RPMI7951 (cell line): Measurements from ENCODE around the gene SLC12A6. TPM values are rescaled to one million over a fixed set of nuclear protein-coding genes. Genes with fewer than 3 reads are reported as not detected.

Experiments
- DNase-seq: peaks from one replicate; pipeline ENCODE4 v3.0.0-alpha.2; 2012; ENCODE audit warnings: low read depth
- total RNA-seq: library from RNA; depleted of rRNA; stranded (reverse); fragments of >200 nt; shearing (Covaris generic); gene quantifications from 2 replicates; pipeline ENCODE4 v1.2.3, GENCODE V29; 2014

Gene SLC12A6
- total RNA-seq, 1 experiment from 2014 or later: 5.5 TPM

DNA sequence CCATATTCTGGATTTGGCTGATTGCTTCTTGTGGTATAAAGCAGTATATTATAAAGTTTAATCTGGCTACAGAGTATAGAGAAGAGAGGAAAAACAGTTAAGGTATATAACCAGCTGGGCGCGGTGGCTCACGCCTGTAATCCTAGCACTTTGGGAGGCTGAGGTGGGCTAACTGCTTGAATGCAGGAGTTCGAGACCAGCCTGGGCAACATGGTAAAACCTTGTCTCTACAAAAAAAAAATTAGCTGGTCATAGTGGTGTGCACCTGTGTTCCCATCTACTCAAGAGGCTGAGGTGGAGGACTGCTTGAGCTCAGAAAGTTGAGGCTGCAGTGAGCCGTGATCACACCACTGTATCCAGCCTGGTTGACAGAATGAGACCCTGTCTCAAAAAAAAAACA, 7.3 kb downstream of the SLC12A6 start:
- no peak for DNase-seq

DNA sequence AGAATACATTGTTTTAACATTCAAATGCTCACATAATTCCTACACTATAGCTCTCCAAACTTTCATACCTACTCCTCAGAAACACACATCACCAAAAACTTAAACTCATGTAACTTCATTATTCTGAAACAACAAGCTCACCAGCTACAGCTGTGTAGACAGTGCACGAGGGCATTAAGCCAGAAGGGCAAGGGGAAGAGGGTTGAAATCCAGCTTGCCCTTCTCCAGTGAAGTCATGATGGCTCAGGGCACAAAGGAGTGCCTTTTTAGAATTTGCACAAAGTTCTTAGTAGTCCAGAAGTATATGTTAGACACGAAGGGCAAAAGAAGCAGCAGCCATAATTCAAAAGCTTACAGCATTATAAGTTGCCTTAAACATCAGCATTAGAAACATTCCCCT, 8.6 kb downstream of the SLC12A6 start:
- DNase-seq: no peak

DNA sequence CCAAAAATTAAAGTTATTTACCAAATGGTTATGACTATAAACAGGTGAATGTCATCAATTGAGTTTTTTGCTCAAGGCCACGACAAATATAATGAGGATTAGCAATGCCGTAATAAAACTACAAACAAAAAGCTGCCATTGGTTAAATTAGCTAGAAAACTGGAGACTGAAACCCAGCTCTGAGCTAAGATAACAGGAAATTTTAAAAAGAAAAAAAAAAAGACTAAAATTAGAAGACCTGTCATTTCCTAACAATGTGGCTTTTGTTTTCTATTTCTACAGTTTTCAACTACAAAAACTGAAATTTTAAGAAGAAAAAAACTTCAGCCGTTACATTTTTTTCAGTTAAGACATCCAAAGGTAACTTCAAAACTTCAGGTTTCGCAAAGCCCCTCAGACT, 9.7 kb downstream of the SLC12A6 start:
- DNase-seq: no peak

DNA sequence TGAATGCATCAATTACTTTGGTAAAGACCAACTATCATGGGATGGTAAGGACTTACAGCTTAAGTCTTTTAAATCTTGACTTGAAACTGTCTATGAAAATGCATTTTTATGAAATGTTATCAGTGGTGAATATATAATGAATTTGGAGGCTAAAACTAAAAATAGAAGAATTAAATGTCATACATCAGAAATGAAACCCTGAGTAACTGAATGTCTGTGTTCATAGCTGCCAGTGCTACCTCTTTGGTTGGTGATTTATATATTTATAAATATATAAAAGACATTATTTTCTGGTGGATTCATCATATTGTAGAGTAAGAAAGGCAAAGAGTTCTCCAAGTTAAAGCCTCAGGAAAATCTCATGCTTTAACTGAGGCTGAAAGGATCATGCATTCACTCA, 12.2 kb downstream of the SLC12A6 start:
- no peak for DNase-seq

DNA sequence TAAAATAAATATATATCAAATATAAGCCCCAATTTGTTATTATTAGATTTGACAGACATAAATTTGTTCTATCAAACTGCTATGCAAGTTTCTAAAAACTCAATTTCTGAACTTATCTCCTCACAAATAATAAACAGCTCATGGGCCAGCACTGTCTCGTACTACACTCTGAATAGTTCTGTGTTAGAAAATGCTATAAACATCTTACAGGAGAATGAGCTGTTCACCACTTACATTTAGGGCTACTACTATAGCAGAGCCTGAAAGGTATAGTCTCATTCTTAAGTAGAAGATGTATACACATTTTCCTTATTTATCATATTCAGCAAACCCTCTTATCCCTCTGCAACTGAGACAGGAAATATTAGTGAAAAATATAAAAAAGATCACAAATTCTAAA, 12.6 kb downstream of the SLC12A6 start:
- DNase-seq: no peak

DNA sequence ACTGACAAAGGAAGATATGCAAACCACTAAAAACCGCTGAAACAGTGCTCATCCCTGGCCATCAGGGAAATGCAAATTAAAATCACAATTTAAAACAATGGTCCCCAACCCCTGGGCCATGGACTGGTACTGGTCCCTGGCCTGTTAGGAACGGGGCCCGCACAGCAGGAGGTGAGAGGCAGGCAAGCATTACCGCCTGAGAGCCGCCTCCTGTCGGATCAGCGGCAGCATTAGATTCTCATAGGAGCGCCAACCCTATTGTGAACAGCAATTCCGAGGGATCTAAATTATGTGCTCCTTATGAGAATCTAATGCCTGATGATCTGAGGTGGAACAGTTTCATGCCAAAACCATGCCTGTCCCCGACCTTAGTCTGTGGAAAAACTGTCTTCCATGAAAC, 14.4 kb downstream of the SLC12A6 start:
- no peak for DNase-seq

DNA sequence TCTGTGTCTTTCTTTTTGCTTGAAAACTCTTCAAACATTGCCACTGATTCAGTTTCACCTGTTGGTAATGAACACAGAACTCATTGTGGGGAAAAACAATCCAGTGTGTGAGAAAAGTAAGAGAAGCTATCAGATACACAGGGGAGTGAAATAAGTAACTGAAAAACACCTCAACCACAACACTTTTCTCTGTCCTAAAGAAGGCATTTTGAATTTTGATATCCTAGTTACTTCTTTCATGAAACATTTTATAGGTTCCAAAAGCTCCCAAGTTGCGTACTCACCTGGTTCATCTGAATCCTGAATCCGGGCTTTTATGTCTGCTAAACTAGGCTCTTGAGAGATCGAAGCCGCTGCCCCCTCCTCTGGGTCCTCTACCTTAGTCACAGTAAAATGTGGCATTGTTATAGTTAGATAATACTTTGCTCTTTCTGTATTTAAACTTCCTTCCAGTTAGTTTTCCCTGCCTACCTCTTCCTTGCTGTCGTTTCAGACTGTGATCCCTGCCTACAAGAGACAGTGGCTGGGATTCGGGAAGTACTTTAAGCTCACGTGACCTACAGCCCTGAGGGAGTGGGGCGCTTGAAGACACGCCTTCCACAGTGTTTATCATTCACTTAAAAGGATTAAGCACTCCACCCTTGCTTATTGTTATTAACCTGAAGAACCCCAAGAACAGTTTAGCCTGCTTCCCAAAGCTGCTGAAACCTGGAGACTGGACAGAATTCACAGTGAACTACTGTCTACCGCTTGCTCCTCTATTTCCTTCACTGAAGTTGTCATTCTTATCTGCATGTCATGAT, 19.1 kb downstream of the SLC12A6 start:
- peak; percentile 77 for DNase-seq

DNA sequence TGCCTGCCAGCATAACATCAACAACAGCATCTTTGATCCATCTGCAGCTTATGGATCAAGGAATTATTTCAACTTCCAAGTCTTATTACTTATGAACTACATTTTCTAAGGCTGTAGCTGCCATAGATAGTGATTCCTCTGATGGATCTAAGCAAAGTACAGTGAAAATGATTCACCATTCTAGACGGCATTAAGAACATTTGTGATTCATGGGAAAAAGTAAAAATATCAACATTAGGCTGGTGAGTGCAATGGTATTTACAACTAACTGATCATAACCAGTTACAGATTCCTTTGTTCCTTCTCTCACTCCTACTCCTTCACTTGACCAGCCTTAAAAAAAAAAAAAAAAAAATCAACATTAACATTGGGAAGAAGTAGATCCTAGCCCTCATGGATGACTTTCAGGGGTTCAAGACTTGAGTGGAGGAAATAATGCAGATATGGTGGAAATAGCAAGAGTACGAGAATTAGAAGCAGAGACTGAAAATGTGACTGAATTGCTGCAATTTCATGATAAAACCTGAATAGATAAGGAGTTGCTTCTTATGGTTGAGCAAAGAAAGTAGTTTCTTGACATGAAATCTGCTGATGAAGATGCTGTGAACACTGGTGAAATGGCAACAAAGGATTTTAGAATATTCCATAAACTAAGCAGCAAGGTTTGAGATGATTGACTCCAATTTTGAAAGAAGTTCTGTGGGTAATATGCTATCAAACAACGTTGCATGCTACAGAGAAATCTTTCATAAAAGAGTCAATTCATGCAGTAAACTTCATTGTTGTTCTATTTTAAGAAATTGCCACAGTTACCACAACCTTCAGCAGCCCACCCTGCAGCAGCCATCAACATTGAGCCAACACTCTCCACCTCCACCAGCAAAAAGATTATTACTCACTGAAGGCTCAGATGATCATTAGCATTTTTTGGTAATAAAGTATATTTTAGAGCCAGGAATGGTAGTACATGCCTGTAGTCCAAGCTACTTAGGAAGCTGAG, 22.8 kb downstream of the SLC12A6 start:
- no peak for DNase-seq

DNA sequence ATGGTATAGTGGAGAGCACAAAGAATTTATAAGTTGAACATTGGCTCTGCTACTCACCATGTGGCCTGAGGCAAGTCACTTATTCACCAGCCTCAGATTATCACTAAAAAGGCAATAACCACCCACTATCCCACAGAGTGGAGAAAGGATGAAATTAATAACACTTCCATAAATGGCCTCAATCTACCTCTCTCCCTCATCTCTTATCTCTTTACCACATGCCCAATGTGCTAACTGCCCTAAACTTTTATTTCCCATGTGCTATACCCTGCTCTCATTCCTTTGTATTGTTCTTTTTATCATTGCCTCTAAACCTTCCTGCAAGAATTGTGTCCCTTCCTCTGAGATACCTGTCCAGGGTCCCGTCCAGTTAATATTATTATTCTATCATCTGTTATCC, 26.0 kb downstream of the SLC12A6 start:
- no peak for DNase-seq

DNA sequence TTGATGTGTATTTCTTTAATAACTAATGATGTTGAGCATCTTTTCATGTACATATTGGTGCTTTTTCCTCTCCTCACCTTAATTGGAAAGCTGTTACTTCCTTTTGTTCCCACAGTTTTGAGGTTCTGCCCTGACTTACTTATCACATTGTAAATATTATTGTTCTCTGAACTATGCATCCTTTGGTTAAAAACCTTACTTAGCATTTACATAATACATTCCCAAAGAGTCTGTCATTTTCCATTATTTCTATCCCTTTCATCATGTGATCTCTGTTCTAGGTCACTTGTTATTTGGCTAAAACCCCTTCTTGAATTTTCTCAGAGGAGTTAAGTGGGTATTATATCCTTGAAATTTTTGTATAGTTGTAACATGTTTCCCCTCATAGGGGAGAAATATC, 33.0 kb downstream of the SLC12A6 start:
- DNase-seq: no peak

DNA sequence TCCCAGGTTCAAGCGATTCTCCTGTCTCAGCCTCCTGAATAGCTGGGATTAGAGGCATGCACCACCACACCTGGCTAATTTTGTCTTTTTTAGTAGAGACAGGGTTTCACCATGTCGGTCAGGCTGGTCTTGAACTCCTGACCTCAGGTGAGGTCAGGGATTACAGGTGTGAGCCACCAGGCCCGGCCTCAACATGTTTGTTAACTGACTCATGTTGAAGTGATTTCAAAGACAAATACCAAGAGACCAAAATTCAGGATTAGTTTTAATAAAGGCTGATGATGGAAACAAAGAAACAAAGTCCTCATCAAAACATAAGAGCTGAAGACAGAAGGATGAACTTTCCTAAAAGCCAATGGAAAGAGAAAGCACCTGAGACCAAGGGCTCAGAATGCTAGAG, 36.5 kb downstream of the SLC12A6 start:
- DNase-seq: no peak

DNA sequence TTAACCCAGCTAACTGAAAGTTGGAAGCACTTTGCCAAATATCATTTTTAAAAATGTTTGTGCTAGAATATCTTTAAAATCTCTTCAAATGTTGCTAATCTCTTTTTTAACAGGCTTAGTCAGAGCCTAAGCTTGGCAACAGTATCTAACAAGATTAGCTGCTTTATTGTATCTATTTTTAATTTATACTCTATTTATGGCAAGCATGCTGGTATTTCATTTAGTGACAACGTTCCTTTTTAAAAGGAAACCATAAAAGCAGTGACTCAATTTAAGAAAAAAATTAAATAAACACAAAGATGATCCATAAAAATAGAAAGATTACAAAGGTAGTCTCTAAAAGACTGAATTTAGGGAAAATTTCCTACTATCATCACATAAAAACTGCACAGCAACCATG, 40.5 kb downstream of the SLC12A6 start:
- DNase-seq: no peak

DNA sequence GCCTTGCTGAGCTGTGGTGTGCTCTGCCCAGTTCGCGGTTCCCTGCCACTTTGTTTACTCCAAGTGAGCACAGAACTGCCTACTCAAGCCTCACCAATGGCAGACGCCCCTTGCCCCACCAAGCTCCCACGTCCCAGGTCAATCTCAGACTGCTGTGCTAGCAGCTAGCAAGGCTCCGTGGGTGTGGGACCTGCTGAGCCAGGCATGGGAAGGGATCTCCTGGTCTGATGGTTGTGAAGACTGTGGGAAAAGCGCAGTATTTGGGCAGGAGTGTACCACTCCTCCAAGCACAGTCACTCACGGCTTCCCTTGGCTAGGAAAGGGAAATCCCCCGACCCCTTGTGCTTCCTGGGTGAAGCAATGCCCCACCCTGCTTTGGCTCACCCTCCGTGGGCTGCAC, 45.0 kb downstream of the SLC12A6 start:
- no peak for DNase-seq

DNA sequence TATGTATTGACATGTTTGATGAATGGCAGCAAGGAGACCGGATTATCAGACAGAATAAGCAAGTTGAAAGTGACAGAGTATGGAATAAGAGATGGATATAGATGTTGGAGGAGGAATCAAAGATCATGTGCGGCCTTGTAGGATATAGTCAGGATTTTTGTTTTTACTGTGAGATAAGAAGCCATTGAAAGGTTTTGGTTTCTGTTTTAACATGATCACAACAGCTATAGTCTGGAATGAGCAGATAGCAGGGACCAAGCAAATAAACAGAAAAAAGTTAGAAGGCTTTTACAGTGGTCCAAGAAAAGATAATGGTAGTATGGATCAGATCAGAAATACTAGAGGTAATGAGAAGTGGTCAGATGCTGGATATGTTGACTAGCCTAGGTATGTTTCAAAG, 52.6 kb downstream of the SLC12A6 start:
- no peak for DNase-seq

DNA sequence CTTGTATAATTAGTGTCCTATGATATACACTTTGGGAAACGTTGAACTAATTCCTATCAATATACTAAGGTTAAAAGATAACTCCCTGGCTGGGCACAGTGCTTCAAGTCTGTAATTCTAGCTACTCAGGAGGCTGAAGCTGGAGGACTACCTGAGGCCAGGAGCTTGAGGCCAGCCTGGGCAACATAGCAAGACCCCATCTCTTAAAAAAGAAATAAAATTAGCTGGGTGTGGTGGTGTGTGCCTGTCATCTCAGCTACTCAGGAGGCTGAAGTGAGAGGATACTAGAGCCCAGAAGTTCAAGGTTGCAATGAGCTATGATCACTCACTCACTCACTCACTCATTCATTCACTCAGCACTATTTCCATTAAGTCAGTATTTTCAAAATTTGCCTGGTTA, 55.2 kb downstream of the SLC12A6 start:
- DNase-seq: no peak

DNA sequence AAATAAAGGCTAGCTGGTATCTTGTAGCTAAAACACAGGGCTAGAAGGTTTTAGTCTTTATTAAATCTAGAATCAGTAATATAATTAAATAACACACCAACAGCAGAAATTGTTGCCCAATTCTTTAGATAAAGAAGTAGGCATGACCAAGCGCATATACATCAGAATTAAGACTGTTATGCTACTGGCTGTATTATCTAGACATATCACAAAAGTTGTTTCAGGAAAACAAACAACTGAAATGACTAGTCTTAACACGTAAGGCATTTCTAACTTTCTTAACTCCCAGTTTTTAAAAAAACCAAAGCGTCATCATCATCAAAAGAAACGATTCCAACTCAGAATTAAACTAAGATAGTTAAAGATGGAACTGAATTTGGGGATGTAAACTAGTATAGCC, 57.4 kb downstream of the SLC12A6 start:
- no peak for DNase-seq

DNA sequence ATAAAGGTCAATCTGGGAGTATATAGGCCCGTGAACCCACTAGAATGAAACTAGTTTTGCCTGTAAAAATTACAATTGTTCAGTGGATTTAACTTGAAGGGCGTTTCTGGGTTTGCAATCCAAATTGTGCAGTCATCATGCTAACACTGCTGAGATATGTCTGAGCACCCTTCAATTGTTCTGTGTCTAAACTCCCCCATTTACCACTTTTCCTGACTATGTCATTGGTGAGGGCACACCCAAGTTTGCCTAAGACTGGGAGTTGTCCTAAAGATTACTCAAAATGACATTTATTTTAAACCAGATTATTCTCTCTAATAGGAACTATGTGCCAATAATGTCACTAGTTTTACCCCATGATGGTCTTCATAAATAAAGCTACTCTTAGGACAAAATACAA, 58.2 kb downstream of the SLC12A6 start:
- DNase-seq: no peak

DNA sequence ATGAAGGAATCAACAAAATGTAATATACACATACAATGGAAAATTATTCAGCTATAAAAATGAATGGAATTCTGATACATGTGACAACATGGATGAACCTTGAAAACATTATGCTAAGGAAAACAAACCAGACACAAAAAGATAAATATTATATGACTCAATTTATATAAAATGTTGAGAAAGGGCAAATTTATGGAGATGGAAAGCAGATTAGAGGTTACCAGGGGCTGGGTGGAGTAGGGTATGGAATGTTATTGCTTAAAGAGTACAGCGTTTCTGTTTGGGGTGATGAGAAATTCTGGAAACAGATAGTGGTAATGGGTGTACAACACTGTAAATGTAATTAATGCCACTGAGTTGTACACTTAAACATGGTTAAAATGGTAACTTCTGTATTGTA, 61.9 kb downstream of the SLC12A6 start:
- no peak for DNase-seq

DNA sequence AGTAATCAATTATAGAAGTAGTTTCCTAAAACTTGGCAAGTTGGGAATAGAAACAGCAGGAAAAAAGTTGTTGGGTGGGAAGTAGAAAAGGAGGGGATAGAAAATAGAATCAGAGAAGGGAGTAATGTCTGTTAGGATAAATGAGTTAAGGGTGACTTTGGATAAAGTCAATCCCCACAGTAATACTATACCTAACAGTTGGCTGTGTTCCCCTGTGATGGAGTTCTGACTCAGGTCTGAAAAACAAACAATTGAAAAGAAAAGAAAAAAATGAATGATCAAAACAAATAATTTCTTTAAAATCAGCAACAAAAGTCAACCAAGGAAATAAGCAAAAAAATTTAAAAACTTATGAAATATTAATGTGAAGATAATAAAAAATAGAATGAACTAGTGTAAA, 62.4 kb downstream of the SLC12A6 start:
- DNase-seq: no peak

DNA sequence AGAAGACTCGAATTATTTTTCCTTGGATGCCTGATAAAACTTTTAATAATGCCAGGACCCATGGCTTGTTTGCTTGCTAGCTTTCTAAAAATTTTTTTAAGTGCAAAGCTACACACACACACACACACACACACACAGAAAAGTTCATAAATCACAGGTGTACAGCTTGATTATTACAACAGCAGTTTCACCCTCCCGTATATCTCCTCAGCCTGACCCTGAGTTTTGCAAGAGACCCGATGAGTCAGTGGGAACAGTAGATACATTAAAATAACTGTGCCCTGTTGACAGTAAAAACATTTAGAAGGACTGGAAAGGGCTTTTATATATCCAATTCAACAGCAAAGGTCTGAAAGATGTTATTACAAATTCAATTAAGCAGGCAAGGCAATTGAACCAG, 66.1 kb downstream of the SLC12A6 start:
- DNase-seq: peak; percentile 31

DNA sequence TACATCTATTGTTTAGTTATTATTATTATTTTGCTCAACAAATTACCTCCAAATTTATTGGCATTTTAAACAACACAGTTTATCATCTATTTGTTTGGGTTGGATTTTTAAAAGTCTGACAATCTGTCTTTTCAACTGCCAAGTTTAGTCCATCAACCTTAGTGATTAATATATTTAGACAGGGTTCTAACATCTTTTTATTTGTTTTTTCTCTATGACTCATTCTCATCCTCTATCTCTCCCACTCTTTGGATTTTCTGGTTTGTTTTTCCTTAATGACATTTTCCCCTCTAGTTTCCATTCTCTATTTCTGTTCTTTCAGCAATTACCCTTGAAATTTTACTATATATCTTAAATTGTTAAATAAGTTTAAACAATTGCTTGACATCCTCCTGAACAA, 70.8 kb downstream of the SLC12A6 start:
- DNase-seq: no peak

DNA sequence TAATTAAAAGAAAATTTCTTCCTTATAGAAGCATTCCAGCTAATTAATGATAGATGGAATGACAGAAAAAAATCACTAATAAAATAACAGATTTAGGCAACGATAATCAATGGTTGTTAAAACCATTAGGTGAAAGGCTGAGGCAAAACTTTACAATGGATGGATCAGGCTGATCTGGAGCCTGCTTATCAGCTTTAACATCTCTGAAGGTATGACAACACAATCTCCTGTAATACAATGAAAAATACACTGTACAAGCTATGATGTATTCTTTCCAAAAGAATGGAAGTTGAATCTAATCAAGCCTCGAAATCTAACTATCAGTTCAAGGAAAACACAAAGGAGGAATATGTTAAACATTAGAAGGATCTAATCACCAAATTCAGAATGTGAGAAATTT, 73.5 kb downstream of the SLC12A6 start:
- DNase-seq: no peak

DNA sequence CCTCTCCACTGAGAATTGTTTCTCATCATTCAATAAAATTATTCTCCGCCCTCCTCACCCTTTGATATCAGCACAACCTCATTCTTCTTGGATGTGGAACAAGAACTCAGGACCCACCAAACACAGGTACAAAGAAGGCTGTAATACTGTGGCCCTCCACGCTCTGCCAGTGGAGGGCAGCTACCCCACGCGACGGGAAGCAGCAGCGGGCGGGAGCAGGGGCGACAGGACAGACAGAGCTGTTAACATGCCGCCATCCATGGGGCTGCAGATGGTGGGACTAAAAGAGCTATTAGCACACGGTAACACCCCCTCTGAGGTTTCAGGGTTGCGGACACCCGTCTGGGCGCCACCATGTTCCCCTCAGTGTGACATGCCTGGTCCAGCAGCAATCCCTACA, 75.2 kb downstream of the SLC12A6 start:
- no peak for DNase-seq
